Endometrial microvascular endothelial cells (primary cell): ENCODE data around the gene TLE5. TPM values are rescaled to one million over a fixed set of nuclear protein-coding genes. Genes with fewer than 3 reads are reported as not detected.
"Not testable (repeated sequence)": the region's sequence is repeated elsewhere in the genome, so short reads cannot be mapped to it uniquely, and the experiment has no call there.

ENCODE experiments used
- in situ Hi-C: cut with HindIII; loops from 2 replicates; pipeline ENCODE4 v1.10.0; 2017; ENCODE audit warnings: low sequenced_read_pairs, low pct_unique_long_range_greater_than_20kb; ENCODE audit errors: inconsistent ontology term
- total RNA-seq: library from RNA; depleted of rRNA; stranded (reverse); fragments of >200 nt; gene quantifications from one replicate; pipeline ENCODE4 v1.2.3, GENCODE V29; 2015; ENCODE audit errors: inconsistent ontology term

TLE5 gene
- total RNA-seq, 1 donor from 2014 or later, result 246 TPM

DNA sequence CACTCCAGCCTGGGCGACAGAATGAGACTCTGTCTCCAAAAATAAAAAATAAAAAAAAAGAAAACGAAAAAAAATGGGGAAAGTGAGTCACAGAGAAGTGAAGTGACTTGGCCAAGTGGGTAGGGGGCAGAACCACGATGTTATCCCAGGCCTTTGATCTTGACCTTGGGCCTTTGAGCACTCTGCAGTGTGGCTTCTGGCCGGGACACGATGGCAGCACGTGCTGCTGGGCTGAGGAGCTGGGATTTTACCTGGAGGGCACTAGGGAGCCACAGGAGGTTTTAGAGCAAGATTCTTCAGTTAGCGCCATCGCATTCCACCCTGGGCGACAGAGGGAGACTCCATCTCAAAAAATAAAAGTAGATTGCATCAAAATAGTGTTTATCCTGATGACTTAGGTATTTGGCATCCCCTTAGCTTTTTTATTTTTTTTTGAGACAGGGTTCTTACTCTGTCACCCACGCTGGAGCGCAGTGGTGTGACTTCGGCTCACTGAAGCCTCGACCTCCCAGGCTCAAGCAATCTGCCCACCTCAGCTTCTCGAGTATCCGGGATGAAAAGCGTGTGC, 4.3 kb upstream of the TLE5 start:
- in situ Hi-C loops, result no loop called here

DNA sequence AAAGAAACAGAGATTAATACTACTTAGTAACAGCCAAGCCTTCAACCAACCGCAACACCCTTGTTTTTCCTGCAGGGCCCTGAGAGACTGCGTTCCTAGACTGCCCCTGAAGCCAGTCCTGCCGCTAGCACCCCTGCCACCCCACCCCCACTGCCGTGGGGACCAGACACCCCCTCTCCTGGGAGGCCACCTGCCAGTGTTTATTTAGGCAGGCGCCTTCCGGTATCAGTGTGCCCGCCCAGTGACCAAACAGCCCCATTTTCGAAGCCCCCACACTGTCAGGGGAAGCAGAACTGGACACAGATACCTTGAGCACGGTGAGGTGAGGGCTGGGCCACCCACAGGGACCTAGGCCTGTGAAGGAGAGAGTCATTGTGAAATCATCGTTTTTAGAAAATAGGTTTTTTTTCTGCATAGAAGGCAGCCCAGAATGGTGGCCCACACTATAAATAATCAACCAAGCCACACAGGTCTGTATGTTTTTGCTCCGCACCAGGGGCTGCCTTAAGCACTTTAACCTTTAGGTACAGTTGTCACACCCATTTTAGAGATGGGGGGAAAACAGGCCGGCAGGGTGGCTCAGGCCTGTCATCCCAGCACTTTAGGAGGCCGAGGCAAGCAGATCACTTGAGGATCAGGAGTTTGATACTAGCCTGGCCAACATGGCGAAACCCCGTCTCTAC, 3.5 kb upstream of the TLE5 start:
- in situ Hi-C loops, result no loop called here

DNA sequence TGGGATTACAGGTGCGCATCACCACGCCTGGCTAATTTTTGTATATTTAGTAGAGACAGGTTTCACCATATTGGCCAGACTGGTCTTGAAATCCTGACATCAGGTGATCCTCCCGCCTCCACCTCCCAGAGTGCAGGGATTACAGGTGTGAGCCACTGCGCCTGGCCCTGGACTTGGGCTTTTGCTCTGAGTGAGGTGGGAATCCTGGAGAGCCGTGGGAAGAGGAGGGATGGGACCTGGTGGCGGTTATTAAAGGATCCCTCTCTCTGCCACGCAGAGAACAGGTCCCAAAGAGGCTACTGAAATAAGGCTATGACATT, 1.7 kb upstream of the TLE5 start:
- in situ Hi-C loops, result no loop called here

DNA sequence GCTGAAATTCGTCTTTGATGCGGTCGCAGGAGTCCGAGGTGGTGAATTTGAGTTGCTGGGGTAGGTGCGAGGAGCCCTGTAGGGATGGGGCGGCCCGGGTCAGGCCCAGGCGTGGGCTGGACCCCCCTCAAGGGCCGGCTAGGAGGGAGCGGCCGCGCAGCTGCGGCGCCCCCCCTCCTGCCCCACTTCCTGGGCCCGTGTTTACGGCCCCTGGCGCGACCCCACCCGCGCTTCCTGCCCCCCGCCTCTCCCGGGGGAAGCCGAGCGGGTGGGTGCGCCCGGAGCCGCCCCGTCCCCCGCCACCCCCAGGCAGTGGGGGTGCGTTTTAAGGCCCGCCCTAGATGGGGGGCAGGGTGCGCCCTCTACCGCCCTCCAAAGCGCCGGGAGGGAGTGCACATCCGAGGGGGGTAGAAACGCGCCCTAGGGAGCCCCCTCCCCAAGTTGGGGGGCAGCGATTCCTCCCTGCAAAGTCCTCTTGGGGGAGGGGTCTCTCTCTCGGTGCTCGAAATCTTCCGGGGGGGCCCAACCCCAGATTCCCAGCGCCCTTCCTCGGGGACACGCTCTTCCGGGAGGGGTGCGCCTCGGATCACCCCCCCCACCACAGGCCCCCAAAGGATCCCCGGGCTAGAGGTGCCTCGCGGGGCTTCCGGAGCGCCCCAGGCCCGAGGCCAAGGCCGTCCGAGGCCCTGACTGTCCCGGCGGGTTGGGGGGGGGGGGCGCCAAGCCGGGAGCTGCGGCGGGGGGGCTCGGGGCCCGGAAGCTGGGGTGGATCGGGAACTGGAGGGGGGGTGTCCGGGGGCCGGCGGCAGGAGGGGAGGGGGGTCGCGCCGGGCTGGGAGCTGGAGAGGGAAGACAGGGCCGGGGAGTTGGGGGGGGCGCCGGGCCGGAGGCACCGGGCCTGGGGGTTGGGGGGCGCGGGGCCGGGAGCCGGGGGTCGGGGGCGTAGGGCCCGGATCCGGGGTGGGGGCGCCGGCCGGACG, 823 bp downstream of the TLE5 start:
- in situ Hi-C loops, result no loop called here

DNA sequence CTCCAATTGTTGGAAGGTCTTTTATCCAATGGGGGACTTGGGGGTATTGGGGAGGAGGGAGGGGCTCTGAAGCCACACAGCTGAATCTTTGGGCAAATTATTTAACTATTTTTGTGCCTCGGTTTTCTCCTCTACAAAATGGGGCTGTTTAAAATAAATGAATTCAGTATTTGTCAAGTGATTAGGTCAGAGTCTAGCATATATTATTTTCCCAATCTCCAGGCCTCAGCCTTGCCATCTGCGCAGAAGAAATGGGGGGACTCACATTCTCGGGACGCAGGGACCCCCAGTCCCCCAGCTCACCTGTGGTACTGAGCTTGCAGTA, 1.5 kb downstream of the TLE5 start:
- in situ Hi-C loops, result no loop called here

DNA sequence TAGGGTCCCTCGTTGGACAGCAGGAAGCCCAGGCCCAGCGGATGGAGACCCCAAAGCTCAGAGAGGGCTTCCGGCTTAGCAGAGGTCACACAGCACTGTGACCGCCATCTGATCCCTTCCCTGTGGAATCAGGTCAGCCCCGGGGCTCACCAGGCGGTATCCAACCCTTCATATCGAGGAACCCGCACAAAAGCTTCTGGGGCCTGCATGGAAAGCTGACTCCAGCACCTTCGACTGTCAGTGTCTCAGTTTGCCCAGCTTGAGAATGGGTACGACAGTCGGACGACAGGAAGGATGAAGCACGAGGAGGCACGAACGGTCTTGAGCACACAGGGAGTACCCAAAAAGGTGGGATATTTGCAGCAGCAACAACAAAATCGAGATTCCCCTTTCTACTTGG, 2.6 kb downstream of the TLE5 start:
- in situ Hi-C loops, result no loop called here

DNA sequence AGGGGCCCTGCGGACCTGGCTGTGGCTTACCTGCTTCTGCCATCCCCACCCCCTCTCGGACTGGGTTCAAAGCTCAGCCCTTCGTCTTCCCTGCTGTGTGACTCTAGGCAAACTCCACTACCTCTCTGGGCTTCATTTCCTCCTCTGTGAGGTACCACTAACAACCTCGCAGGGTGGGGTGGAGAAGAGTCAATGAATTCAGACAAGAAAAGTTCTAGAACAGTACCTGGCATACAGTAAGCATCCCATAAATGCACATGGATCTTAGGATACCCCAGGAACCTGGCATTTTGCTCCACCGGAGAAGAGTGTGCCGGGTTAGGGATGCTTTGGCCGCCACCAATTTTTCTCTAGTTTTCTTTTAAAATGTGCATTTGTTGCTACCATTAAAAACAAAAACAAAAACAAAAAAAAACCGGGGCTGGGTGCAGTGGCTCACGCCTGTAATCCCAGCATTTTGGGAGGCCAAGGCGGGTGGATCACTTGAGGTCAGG, 3.4 kb downstream of the TLE5 start:
- in situ Hi-C loops, result no loop called here

DNA sequence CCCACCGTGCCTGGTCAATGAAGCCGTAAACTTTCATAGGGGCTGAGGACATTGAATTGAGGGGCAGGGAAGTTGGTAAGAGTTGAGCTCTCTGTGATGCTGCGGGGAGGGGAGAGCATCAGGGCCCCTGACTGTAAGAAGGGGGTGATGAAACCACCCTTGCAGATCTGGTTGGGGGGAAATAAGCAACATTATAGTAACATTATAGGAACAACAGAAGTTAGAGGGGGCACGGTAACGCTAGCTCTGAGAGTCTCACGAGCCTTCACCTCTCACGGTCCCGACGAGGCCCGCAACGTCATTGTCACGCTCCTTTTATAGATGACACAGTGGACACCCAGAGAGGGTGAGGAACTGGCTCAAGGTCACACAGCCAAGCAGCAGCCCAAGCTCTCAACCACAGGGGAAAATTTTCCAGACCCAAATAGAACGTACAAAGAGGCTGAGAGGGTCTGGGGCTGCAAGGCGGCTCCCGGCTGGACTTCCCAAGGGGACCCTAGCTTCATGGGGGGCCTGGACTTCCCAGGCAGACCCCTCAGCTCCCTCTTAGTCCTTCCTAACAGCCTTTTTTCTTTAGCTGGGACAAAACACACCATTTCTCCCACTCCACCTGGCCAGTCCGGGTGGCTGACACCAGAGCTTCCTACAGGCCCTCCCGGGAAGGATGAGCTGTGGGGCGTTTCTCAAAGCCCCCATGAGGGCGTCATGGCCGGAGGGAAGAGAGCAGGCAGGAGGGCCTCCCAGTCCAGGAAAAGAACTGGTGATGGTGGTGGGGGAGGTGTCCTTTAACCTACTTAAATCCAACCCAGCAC, 4.1 kb downstream of the TLE5 start:
- in situ Hi-C loops, result no loop called here

DNA sequence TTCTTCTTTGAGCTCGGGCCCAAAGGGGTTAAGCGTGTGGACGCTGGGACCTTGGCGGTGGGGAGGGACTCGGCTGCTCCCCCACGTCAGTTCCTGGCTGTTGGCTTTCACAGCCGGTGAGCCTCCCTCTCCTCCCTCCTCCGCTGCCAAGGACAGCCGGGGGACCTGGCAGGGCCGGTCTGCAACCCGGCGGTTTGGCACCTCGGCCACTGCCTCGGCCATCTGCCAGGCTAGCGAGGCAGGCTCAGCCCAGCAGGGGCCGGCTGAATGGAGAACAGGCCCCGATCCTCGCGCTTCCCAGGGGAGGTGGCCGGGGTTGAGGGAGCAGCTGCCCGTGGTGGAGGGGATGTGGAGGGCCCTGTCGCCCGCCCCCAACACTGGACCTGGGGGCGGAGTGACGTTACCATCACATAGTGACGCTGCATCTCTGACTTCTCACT, 5.0 kb downstream of the TLE5 start:
- in situ Hi-C loops, result no loop called here

DNA sequence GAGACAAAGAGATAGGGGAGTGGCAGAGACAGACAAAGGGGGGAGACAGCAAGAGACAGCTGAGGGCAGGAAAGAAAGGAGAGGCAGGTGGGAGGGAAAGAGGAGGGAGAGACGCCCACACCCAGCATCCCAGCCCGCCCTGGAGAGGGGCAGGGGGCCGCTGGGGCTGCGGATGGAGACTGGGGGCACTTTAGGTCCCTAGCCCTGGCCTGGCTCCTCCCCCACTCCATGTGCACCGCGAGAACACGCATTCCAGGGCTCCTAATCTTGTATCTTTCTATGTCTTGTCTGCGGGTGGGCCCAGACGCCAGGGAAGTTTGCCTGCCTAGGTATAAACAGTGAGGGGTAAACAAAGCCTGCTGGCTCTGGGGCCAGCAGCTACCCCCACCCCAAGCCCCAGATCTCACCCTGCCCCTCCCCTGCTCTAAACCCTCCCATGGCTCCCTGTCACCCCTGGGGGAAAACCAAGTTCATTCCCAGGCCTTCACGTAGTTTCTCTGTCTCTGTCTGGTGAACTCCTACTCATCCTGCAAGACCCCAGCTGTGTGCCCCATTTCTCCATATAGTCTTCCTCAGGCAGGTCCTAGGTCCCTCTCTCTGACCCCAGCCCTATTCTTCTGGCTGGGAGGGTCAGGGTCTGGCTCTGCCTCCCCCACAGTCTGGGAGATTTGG, 5.7 kb downstream of the TLE5 start:
- in situ Hi-C loops, result no loop called here

DNA sequence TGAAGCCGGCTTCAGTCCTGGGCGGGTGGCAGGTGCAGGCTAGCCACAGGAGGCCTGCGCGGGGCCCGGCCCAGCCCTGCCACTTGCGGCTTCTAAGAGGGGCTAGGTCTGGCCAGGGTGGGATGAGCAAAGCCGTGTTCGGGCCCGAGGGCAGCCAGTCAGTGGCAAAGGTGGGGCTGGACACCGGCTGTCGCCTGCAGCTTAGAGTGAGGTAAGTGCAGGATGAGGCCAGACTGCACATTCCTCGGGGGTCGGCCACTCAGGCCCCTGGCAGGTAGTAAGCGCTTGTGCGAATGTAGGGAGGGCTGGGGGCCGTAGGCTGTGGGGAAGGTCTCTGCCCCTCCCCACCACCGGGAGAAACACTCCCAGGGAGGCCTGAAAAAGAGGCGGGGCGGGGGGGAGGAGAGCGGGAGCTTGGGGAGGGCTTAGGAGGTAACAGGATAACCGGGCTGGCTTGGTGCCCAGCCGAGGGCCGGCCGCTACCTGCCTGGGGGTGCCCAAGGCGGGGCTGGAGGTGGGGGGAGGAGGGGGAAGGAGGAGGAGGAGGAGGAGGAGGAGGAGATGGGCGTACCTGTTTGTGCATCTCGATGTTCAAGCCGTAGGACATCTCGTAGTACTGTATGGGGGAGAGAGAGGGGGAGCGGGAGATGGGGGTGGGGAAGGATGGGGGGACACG, 6.4 kb downstream of the TLE5 start:
- in situ Hi-C loops, result no loop called here

DNA sequence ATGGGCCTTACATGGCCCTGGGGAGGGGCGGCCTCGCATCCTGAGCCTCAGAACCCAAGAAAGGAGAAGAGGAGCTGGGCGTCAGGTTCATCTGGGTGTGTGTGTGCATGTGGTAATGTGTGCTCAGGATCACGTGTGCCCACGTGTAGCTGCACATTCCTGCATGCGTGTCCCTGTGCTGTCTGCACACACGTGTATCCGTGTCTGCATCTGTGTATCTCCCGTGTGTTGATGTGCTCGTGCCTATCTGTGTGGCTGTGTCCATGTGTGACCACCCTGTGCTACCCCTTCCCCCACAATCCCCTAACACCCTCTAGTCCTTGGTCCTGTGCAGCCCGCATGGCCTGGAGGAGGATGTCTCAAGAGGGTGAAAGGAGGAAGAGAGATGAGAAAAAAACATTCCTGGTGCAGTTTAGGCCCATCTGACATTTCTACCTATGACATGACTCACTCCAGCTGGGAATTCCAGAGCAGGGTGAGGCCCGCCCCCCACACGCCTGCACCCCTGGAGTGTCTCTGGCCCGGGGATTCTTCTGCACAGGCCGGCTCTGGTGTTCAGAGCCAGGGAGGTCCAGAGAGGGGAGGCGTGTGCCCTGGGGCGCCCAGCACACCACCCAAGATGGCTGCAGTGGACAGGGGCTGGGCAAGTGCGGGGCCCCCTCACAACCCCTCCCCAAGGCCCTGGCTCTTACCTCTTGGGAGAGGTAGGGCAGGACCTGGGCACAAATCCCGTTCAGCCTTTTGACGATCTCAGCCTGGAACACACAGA, 7.1 kb downstream of the TLE5 start:
- in situ Hi-C loops, result no loop called here

DNA sequence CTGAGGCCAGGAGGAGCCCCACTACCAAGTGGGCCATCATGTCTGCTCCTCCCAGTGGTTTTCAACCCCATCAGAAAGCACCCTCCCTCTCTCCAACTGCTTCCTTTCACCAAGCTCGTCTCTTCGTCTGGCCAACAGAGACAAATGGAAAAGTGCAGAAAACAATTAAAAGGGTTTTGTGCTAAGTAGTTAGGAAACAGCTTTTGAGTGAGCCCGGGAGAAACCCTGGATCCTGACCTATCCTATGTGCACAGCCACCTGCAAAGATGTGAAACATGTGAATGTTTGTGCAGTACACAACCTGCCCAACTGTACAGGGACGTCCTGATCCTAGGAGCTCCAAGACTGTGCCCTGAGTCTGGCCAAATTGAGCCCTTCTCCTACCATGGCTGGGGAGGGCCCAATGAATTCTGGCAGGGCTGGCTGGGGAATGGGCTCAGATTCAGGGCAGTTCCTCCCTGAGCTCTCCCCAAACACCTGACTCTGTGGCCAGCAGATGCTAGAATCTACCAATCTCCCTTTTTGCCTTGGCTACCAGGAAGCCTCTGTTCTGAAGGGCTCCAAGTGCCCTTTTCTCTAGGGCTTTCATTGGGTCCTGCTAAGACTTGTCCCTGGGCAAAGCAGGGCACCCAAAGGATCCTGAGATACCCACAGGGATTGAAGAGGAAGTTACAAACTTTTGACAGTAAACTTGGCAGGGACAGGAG, 7.9 kb downstream of the TLE5 start:
- in situ Hi-C loops, result no loop called here

DNA sequence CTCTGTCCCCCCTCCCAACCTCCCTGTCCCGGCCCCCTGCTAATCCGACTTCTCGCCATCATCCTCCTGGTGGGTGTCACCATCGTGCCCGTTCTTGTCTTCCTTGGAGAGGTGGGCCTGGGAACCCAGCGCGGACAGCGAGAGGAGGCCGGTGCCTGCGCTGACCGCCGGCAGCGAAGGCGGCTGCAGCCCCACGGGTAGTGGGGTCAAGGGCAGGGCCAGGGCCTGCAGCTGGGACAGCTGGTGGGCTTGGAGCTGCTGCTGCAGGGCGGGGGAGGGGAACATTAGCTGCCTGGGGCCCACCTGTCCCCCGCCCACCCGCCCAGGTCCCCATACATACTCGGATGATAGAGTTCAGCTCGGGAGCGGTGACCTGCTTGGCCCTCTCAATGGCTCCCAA, 8.5 kb downstream of the TLE5 start:
- in situ Hi-C loops, result no loop called here

DNA sequence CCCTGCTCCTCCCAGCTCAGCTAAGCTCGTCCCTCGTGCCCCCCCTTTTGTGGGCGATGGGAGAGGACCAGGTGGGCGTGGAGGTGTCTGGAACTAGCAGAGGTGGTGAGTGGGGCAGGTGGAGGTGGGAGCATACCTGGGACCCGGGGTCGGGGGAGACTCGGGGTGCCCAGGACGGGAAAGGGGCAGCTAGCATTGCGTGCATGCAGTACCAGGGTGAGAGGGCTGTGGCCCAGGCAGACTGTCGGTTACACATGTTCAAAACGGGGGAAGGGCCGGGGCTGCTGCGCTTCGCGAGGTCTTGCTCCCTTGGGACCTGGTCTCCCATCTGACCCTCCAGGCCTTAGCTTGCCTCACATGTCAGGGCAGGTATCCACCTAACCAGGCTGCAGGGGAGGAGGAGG, 9.1 kb downstream of the TLE5 start:
- in situ Hi-C loops, result no loop called here

DNA sequence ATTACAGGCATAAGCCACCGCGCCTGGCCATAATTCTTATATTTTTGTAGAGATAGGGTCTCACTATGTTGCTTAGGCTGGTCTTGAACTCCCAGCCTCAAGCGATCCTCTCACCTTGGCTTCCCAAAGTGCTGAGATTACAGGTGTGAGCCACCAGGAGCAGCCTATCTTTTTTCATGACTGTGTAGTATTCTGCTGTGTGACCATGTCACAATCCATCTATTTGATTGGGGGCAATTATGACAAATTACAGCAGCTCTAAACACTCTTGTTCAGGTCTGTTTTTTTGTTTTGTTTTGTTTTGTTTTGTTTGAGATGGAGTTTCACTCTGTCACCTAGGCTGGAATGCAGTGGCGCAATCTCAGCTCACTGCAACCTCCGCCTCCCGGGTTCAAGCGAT, 12.3 kb downstream of the TLE5 start:
- in situ Hi-C loops, result not testable (repeated sequence)

DNA sequence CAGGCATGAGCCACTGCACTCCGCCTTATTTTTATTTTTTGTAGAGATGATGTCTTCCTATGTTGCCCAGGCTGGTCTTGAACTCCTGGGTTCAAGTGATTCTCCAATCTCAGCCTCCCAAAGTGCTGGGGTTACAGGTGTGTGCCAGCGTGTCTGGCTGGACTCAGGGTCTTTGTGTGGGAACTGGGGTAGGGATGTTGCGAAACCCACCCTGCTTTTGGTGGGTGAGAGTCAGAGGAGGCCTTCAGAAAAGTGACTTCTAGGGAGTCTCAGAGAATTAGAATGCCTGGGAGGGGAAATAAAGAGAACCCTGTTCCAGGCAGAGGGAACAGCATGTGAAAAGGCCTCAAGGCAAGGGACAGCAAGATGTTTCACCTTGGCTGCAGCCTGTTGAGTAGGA, 13.2 kb downstream of the TLE5 start:
- in situ Hi-C loops, result no loop called here
